Stimulated activated naive CD4-positive, alpha-beta T cell (primary cell): ENCODE results near the gene SH3BP5L.

Experiments used
- DNase-seq, 6 experiments: peaks; one replicate each; lab custom pipeline; 2025; lab: John Stamatoyannopoulos, UW

Gene SH3BP5L

DNA sequence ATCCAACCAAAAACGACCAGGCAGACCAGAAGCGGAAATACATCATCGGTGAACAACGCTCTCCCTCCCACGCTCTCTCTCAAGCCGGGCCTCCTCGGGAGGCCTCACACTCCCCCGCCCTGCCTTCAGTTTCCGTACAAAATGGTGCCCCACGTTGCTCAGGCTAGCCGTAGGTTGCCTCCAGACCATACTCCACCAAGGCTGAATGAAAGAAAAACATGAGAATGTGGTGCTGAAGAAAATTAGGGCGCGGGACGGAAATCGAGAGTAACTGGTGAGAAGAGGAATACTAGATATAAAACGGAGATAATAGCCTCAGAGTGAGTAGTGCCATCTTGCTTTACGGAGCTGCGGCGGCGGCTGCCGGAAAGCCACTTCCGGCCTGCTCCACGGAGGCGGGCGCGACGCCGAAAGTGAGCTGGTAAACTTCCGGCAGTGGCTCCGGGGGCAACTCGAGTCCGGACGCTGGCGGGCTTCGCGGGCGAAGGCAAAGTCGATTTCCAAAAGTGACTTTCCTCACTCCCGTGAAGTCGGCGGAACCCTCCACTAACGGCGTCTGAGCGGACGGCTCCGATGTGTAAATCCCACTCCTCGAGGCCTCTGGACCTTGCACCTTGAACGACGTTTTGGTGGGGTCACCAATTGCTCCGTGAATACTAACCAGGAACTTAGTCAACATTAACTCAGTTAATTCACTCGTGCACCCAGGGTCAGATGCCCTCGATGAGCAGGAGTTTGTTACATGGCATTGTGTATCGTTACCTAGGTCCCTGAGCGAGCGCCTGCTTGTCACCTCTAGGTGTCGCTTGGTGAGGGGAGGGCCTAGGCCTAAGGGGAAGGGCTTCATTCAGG, at the start of gene SH3BP5L:
SH3BP5L (minus strand) TSS at position 7 of the 852 bp plus-strand sequence. CDS start 980 bp downstream, outside the sequence.
- peak; percentile 82 to 98 (median 94) for DNase-seq

DNA sequence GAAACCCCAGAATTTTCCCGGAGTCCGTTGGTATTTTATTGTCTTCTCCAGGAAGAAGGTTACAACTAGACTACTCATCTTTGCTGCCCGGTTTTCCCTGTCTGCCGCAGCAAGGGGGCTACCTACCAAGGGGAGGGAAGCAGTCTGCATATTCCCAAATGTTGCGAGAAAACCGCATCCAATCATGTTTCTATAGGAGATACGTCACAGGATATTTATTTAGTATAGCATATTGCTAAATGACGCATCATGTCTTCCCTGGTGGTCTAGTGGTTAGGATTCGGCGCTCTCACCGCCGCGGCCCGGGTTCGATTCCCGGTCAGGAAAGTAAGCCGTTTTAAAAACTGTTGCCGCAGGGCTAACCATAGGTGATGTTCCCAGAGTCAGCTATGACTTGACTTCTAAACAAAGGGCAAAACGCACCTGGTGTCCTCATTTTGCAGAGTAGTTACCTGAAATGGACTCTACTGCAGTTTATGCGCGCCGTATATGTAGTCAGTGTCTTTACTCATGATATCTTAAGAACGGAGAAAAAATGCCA, 48.3 kb upstream of the SH3BP5L start:
- peak; percentile 69 to 99 (median 88) for DNase-seq

DNA sequence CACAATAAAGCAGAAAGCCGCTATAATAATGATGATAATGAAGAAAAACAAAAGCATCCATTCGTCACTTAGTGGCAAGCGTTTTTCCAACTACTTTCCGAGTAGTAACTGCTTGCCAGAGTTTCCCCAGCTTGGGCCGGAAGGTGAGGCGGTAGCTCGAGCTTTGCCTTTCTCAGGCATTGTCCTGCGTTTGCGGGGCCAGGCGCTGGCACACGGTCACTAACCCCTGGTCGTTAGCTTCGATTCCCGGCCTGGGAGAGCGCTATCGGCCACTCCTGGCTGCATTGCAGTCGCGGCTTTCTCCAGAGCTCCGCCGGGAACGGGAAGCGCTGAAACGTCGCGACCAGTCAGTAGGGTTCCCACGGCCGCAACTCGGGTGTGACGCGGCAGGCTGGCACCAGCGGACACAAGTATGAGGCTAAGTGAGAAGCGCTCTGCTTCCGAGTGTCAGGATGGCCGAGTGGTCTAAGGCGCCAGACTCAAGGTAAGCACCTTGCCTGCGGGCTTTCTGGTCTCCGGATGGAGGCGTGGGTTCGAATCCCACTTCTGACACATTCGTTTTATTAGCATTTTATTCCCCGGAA, 47.8 kb upstream of the SH3BP5L start:
- peak; percentile 81 to 99 (median 90) for DNase-seq

DNA sequence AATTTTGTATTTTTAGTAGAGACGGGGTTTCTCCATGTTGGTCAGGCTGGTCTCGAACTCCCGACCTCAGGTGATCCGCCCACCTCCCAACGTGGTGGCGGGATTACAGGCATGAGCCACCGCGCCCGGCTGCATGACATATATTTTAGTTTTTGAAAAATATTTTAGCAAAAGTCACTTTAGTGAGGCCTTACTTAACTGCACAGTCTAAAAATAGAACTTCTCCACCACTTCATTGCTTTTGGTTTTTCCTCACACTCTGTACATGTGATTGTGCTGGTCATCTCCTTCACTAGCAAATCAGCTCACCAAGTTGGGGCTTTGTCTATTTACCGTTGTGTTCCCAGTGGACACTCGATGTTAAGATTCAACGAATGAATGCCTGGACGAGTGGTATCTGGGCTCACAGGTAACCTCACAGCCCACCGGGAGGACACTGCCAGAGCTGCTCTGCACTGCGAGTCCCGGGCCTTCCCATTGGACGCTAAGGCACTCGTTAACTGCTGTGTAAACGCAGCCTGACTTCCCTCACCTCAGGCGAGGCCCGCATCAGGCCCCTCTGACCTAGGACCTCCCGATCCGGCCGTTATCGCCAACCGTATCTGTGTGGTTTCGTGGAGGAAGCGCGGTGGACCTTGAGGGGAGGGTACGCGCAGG, 47.2 kb upstream of the SH3BP5L start:
- peak in 5 of 6 experiments; percentile 34 to 69 (median 45) for DNase-seq

DNA sequence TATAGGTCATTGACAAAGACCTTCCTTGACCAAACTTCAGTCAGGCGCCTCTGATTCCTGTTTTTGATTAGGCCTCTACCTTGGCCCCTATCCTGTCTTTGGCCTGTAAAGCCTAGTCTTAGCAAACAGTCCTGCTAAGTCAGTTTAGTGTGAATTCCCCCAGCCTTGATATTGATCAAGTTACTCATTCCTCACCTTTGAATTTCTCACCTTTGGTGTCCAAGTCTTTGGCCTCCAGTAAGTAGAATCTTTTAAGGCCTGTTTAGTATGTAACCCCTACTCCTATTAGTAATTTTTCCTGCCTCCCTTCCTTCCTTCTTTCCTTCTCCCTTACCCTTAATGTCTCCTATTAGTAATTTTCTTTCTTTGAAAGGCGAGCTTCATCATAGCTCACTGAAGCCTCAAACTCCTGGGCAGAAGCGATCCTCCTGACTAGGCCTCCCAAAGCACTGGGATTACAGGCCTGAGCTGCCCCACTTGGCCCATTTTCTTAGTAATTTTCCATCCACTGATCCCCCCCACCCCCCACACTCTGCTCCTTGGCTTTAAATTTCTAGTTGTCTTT, 46.2 kb upstream of the SH3BP5L start:
- DNase-seq = no peak

DNA sequence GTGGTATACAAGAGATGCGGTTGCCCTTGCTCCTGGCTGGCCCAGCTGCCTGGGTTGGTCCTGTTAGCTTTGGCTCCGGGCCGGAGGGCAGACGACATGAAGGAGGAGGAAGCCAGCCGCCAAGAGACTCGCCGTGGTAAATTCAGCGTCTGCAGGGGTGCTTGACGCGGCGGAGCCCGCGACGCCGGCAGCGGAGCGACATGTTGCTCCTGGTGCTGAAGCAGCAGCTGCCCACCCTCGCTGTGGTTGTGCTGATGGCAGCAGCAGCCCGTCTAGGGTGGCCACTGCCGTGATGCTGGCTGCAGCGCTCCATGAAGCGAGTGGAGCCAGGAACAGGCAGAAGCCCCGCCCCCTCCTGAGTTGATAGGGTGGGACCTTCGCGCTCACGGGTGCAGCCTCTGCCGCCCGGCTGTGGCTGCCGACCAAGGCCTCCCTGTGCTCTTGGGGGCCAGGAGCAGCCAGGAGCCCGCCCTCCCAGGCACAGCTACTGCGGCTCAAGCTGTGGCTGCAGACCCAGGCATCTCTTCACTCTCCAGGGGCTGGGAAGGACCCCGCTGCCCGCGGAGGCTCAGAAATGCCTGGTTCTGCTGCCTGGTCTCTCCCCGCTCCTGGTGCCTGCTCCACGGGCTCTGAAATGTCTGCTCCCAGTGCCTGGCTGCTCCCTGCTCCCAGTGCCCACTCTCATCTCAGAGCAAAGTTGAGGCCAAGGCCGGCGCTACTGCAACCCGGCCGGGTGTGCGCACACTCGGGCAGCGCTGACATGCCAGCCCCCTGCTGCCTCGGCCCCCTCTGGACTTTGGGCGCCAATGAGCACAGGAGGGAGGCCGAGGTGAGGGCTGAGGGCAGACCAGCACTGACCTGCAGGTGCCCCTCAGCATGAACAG, 37.5 kb upstream of the SH3BP5L start:
- DNase-seq = peak; percentile 69 to 86 (median 74)

DNA sequence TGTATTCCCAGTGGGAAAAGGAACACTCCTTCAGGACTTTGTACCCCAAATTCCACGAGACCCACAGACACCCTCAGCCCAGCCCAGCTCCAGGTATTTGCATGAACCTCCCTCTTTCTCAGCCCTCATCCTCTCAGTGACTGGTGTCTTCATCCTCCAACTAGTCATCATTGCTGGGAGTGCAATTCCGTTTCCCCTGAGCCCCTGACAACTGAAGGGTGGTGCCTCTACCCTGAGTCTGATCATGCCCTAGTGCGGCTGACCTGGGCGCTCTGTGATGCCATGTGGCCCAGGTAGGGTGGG, 36.9 kb upstream of the SH3BP5L start:
- no peak for DNase-seq

DNA sequence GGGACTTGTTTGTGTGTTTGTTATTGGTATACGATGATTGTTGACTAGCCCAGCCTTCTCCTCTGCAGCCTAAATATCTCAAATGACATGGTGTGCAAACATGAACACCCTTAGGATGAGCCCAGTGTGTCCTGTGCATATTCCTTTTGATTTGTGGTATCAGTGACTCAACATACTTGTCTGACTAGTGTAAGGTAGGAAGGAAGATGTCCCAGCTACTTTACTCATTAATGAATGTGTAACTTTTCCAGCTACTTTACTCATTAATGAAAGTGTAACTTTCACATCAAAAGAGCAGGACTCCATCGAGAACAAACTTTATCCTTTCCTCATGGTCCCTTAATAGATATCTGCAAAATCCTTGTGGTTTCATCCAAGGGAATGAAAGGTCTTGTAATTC, 35.9 kb upstream of the SH3BP5L start:
- DNase-seq = no peak

DNA sequence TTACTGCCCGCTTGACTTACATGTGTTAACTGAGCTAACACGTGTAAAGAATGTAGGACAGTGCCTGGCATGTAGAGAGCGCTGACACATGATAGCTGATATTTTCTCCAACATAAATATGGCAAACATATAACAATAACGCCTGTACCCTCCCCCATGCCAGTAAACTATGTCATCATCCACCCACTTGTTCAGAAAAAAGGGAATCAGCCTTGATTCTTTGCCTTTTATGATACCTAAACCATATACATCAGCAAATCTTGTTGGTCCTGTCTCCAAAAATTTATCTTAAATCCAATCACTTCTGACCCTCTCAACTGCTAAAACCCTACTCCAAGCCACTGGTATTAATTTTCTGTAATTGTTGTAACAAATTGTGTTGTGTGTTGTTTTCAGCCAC, 34.3 kb upstream of the SH3BP5L start:
- no peak for DNase-seq

DNA sequence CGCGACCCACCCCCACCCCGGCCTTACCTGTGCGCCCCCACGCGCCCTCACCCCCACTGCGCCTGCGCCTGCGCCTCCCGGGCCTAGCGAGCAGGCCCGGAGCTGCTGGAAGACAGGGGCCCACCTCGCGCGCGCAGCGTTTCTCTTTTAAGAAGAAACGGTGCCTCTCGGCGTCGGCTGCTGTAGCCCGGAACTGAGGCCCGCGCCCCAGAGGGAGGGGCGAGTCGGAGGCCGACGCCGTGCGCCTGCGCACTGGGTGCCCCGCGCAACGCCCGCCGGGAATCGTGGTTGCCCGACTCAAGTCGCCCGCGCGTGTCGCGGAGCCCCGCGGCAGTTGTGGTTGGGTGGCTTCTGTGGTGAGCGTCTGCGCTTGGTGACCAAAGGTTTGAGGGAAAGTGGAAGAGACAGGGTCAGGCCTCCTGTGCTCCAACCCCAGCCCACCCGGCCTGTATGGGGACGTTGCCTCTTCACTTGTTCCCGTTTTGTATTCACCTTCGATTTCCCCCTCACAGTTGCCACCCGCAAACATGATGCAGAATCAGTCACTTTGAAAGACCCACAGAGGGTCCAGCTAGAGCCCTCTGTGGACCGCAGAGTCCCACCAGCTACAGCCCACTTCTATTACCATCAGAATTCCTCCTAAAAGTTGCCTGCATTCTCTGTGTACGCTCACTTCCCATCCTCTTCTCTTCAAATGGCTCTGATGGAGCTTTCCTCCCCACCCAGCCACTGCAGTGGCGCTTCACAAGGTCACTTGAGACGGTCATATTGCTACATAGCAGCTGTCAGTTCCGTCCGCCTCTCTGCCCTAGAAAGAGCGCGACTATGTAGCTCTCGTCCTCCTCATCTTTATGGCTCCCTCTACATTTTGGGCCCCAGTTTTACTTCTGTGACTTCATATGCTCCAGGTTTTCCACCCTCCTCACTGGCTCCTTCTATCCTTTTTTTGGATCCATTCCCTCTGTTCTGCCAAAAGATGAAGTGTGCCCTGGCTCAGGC, 33.5 kb upstream of the SH3BP5L start, which contains the start of gene ZNF692:
ZNF692 (minus strand) TSS at position 195 of the 999 bp plus-strand sequence. CDS start 776 bp downstream, outside the sequence.
- peak; percentile 92 to 97 (median 95) for DNase-seq

DNA sequence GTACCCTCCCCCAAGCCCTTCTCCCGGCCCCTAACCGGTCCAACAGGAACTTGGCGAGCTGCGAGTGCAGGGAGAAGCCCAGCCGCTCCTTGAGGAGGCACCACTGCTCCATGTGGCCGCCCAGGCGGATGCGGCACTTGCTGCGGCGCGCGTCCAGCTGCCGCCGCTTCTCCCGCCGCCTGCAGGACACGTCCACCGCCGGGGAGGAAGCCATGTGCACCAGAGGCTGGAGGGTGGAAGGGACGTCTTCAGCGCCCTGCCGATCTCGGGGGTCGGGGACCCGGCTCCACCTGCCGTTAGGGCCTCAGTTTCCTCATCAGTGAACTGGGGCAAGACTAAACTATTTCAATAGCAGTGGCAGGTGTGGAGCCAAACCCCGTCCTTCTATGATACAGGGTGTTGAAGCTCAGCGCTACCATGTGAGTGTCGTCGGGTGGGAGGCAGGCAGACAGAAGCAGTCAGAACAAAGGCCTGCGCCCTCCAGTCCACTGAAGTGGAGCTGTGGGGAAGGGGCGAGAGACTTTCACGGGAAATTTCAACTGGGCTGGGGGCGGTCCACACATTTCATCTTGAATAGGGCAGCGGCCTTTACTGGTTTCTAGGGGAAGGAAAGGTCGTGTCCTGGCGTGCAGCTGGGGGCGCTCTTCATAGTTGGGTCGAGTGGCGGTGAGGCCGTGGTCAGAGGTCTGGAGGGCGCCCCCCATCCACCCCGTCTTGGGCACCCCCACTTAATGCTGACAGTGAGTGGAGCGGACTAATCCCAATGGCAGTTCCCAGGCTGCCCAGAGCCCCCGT, 32.6 kb upstream of the SH3BP5L start:
- peak in 5 of 6 experiments; percentile 28 to 76 (median 62) for DNase-seq

DNA sequence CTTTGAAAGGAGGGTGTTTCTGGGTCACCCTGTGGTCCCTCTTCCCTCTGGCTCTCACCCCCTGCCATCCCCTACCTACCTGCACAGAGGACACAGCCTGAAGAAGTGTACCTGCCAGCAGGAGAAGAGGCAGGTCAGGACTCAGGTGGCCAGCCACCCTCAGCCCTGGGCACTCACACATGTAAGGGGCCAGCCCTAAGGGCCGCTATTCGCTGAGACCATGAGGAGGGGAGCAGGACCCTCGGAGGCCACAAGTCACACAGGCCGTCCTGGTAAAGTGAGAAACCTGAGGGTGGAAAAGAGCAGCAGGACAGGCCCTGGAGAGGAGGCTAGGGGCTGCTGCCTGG, 32.0 kb upstream of the SH3BP5L start:
- peak in 1 of 6 experiments; percentile 37 for DNase-seq

DNA sequence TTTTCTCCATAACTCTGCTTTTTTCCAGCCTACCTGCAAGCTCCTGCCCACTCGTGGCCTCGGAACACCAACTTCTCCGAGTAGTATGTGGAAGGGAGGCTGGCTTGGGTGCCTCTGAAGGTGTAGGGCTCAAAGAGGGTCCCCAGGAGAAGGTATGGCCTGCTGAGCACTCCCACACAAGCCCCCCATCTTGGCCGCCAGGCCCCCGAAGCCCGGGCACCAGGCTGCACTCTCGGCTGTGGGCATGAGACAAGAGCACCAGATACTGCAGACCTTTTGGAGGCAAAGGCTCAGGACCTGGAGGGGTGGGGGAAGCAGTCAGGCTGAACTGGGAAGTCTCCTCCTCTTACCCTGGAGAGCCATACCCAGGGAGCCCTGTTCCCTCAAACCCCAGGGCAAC, 31.5 kb upstream of the SH3BP5L start:
- no peak for DNase-seq

DNA sequence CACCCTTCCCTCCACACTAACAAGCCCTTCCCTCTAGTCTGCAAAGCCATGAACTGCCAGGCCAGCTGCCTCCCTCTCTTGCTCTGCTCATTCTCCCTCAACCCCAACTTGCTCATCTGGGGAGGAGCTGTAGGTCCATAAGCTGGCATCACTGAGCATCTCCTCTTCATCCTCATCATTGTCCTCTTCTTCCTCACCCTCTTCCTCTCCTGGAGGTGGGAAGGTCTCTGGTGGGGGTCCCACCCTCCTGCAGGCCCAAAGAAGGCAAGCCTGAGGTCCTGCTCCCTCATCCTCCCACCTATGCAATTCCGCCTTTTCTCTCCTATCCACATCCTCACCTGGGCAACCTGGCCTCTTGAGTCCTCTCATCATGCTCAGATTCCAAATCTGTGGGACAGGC, 30.5 kb upstream of the SH3BP5L start:
- no peak for DNase-seq

DNA sequence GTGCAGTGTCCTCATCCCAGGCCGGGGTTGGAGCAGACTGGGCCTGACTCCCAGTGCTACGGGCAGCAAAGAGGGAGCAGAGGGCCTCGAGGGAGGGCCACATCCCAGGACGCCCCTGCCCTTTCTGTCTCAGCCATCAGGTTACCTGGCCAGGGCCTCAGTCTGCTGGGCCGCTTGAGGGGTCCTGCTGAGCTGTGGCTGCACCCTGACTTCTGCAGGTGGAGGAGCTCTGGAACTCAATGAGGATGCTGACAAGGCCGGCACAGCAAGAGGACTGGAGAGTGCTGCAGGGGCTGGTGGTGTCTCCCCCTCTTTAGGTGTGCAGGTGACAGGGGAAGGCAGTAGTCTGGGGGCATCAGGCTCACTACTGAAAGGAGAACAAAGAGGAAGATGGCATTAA, 29.9 kb upstream of the SH3BP5L start:
- no peak for DNase-seq

DNA sequence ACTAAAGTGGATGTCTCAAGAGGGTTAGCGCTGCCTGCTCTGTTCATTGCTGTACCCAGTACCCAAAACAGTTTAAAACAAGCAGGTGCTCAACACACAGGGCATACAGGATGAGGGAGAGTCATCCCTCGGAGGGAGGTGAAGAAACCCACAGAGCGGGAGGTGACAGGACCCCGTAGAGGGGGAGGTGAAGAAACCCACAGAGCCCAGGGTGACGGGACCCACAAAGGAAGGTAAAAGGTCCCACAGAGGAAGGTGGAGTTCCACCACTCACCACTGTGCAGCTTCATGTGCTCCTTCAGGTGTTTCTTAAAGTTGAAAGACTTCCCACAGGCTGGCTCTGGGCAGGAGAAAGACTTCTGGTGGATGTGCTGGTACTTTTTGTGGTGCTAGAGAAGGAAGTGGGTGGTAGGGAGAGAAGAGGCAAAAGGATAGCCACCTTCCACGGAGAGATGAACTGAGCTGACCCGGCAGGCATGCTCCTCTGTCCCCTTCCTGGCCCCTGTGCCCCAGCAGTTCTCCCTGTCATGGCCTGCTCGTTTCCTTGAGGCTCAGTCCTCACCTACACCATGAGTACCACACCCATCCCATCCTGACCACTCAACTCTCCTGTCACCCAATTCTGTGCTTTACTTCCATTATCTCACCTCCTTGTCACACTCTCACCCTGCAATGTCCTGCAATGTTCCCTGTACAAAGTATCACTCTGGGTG, 28.1 kb upstream of the SH3BP5L start:
- DNase-seq = peak in 1 of 6 experiments; percentile 22

DNA sequence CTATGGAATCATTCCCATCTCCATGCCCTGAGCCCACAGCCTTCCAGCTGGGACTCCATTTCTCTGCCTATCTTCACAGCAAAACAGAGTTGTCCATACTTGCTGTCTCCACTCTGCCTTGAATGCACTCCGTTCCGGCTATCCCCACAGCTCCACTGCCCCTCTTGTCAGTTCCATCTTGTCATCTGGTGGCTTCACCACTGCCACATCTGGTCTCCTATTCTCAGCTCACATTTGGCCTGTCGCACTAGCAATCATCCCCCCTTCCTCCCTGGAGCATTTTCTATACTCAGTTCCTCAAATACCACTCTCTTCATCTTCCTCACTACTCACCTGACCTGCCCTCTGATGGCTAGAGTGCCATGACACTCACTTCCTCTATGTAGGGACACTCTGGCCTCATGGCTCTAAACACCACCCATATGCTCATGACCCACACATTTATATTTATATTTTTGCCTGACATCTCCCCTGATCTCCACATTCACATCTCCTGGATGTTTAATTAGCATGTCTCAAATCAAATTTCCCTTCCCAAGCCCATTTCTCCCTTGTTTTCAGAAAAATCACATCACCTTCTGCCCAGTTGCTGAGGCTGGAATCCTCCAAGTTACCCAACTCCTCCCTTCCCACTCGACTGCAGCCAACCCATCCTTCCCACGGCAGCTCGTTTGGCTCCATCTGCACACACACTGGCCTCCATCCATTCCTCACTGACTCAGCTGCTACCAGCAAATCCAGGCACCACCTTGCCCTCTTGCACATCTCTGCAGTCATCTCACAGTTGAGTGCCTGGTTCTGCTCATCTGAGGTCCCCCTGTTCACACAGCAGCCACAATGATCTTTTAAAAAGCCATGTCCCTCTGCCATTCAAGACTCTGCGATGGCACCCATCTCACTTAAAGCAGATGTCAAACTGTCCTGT, 27.0 kb upstream of the SH3BP5L start:
- no peak for DNase-seq
